HG03342 (cell line): ENCODE measurements around the gene PLXNA3.

Experiments used
- ATAC-seq: cut with Tn5 transposase; IDR thresholded peaks from one replicate; pipeline ENCODE4 v1.9.1; 2021; ENCODE audit warnings: mild to moderate bottlenecking, moderate library complexity; ENCODE audit not compliant: unreplicated experiment

Gene PLXNA3

DNA sequence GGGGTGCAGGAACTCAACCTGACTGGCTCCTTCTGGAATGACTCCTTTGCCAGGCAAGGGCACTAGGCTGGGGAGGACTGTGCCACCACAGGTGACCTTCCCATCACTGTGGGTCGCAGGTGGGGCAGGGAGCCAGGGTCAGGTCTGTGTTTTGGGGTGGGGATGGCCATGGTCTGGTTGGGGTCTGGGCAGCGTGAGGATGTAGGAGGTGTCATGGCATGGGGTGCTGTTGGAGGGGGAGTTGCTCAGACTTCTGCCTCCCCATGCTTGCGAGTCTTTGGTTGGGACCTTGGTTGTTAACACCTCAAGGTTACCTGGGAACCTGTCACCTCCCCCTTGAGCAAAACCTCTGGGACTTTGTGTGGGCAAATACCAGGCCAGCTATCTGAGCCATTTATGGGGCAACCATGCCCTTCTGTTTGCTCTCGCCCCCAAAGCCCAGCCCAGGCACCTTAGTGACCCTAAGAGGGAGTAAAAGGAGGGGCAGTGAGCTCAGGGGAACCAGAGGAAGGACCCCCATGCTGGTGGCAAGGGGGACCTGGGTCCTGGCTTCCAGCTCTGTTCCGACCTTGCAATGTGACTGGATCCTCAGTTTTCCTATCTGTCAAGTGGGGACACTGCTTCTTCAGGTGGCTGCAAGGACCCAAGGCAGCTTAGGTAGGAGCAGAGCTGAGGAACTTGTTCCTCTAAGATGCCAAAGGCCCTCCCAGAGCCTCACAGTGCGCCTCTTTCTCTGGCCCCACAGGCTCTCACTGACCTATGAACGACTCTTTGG, 23.5 kb upstream of the PLXNA3 start:
- ATAC-seq = no peak

DNA sequence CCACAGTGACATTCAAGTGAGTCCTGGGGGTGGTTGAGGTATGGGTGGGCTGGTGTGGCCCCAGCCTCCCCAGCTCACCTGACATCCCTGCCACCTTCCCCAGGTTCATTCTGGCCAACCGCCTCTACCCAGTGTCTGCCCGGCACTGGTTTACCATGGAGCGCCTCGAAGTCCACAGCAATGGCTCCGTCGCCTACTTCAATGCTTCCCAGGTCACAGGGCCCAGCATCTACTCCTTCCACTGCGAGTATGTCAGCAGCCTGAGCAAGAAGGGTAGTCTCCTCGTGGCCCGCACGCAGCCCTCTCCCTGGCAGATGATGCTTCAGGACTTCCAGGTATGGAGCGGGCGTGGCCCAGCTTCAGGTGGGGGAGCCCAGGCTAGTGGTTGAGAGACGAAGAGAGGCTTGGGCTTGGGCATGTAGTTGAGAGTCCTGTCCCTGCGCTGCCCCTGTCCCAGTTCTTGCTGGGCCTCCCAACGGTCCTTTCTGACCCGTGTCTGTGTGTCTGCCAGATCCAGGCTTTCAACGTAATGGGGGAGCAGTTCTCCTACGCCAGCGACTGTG, 22.8 kb upstream of the PLXNA3 start:
- no peak for ATAC-seq

DNA sequence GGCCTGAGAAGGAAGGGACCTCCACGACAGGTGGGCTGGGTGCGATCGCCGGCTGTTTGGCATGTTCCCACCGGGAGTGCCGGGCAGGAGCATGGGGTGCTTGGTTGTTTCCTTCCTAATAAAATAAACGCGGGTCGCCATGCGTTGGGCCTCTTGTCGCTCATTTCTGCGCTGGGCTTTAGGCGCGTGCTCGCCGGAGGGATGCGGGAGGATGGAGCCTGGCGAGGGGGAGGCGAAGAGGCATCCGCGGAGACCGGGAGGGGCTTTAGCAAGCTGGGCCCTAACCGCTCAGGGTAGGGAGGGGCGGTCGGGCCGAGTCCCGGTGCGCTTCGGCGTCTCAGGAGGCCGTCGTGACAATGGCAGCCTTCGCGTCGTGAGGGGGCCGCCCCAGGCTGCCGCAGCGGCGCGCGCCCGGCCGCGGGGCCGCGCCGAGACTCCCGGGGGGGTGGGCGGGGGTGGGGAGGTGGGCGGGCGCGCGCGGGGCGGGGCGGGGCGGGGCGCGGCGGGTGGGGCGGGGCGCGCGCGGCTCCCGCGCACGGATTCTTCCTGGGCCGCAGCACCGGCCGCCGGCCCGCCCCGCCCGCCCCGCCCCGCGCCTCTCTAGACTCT, 21.6 kb upstream of the PLXNA3 start:
- ATAC-seq = no peak

DNA sequence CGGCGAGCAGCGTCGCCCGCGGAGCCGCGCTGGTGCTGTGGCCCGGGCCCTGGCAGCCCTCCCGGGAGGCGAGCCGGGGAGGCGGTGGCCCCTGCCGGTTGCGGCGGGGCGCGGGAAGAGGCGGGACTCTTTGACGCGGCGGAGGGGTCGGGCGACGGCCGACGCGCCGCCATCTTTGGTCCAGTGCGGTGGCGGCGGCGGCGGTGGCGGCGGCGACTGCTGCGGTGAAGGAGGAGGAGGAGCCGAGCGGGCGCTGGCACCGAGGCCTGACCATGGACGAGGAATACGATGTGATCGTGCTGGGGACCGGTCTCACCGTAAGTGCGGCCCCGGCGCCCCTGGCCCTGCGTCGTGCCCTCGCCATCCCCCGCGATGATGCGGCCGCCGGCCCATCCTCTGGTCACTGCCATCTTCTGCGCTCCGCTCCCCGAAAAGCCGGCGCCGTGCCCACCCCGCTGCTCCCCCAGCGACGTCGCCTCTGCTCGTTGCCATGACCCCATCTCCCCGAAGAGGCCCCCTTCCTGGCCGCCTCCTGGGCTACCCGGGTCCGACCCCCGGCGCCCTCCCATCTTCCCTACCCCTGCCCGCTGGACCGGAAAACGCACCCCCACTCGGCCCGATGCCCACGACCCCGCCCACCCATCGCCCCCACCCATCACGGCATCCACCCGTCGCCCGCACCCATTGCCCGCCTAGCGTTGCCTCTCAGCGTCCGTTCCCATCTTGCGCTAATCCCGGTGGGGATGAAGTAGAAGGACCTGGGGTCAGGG, 20.9 kb upstream of the PLXNA3 start, which contains the start of gene GDI1:
TSS of gene GDI1 (plus strand) at position 172 of the 770 bp plus-strand sequence. CDS start at position 273, 101 bp downstream.
- no peak for ATAC-seq

DNA sequence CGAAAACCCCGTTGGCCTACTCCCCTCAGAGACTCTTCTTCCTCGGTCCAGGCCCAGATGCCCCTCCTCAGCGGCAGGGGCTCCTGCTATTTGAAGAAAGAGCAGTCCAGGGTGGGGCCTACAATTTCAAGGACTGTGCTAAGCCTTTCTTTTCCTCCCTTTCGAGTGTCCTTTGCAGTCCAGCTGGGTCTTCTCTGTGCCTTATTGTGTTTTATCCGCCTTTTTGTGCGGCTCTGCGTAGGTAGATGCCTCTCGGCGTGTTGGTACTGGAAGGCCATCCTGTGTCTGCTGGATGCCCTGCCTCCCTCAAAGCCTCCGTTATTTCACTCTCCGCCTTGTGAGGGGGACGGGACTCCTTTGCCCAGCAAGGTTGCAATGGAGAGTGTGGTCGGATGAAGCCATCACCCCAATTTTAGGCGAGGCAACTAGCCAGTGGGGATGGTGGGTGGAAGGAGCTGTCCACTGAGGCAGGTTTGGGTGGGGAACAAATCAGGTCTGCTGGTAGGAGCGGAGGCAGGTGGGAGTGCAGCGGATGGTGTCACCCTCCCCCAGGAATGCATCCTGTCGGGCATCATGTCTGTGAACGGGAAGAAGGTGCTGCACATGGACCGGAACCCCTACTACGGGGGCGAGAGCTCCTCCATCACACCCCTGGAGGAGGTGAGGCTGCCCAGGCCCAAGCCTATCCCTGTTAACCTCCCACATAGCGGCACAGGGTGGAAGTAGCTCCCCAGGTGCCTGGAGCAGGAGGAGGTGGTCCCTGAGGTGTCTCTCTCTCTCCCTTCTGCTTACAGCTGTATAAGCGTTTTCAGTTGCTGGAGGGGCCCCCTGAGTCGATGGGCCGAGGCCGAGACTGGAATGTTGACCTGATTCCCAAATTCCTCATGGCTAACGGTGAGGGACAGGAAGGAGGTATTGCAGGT, 19.8 kb upstream of the PLXNA3 start:
- no peak for ATAC-seq

DNA sequence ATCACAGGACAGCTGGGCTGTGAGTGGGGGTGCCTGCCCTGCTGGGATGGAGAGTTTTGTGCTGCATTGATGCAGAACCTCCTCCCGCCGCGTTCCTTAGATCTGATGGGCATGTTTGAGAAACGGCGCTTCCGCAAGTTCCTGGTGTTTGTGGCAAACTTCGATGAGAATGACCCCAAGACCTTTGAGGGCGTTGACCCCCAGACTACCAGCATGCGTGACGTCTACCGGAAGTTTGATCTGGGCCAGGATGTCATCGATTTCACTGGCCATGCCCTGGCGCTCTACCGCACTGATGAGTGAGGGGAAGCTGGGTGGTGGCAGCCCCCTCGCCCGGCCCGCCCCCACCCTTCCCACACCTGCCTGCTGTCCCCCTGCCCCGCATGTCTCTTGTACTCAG, 18.2 kb upstream of the PLXNA3 start:
- ATAC-seq = no peak

DNA sequence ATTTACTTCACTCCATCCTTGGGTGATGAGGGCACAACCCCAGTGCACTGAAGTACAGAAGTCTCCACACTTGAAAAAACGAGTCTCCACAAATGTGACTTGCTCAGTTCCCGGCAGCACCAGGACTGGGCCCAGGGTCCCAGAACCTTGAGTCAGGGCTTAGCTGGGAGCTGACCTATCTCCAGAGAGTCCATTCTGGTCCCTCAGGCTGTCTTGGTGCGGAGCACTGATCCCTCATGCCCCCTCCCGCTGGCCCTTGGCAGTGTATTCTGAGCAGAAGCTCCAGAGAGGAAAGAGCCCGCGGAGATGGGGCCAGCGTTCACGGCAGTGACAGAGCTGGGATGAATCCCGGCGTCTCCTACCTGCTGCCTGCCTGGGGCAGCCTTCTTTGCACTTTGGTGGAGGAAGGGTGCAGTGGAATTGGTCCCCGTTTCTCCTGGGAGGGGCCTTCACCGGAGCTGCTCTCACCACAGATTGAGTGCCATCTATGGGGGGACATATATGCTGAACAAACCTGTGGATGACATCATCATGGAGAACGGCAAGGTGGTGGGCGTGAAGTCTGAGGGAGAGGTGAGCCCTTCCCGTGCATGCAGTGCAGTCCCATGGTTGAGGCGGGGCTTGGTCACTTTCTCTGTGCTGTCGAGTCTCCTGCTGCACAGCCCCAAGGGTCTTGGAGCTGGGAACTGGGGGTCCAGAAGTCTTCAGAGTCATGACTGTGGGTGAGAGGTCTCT, 17.3 kb upstream of the PLXNA3 start:
- ATAC-seq = no peak

DNA sequence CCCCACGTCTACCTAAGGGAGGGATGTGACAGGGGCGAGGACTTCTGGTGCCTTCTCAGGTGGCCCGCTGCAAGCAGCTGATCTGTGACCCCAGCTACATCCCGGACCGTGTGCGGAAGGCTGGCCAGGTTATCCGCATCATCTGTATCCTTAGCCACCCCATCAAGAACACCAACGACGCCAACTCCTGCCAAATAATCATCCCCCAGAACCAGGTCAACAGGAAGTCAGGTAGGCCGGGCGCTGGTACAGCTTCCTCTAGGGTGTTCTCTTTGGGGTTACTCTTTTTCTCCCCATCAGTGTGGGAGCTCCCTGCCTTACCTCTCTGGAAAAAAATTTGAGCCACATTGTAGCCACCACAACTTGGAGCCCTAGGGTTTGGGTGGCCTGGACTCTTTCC, 16.5 kb upstream of the PLXNA3 start:
- no peak for ATAC-seq

DNA sequence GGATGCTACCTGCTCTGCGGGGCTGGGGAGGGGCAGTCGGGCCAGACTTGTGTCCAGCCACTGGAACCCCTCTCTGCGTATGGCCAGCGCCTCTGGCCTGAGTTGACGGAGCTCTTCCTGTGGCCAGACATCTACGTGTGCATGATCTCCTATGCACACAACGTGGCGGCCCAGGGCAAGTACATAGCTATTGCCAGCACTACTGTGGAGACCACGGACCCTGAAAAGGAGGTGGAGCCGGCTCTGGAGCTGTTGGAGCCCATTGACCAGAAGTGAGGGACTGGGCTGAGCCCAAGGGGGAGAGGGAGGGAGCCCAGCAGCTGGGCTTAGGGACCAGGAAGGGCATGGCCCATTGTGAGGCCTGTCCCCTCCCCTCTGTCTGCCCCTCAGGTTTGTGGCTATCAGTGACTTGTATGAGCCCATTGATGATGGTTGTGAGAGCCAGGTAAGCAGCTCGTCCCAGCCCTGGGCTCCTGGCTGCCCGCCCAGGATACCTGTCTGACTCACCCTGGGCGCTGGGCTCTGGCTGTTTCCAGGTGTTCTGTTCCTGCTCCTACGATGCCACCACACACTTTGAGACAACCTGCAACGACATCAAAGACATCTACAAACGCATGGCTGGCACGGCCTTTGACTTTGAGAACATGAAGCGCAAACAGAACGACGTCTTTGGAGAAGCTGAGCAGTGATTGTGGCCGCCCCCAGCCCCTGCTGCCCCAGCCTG, 15.9 kb upstream of the PLXNA3 start:
- no peak for ATAC-seq

DNA sequence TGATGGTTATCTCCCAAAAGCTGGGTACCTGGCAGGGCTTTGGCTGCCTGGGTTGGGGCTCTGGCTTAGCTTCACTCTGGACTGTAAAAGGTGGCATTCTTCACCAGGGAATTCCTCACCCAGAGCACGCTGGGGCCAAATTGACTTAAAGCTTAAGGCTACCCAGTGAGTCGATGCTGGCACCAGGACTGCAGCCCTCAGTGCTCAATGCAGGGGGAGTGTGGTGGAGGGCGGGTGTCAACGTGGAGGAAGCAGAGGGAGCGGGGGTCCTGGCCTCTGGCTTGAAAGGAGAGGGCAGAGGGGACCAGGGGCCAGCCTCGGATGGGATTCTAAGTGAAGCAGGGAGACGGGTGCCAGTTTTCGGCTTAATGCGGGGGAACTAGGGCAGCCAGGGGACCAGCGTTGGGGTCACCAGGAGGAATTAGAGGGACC, 14.6 kb upstream of the PLXNA3 start:
- ATAC-seq = no peak

DNA sequence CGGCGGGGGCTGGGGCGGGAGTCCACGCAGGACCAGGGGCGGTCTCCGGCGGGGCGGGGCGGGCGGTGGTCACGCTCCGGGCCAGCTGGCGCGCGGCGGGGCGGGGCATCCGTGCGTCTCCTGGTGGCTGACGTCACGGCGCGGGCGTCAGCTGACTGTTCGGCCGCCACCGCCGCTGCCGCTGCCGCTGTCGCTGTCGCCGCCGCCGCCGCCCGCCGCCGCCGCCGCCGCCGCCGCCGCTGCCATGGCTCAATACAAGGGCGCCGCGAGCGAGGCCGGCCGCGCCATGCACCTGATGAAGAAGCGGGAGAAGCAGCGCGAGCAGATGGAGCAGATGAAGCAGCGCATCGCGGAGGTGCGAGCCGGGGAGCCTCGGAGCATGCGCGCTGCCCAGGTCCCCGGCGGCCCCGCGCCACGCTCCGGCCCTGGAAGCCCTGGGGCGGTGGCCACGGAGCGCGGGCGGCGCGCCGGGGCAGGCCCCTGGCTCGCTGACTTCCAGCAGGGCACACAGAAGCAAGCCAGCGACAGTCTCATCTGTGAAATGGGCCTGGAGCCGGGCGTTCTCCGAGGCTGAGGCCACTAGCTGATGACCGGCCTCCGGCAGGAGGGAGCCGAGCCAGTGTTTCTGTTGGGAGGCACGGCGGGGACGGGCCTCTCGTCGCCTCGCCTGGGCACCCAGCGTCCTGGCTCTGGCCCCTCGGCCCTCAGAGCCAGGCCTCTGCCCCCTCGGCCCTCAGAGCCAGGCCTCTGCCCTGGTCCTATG, 13.9 kb upstream of the PLXNA3 start, which contains the start of gene FAM50A:
TSS of gene FAM50A (plus strand) at position 150 of the 763 bp plus-strand sequence. CDS start at position 245, 95 bp downstream.
- peak; percentile 69 for ATAC-seq

DNA sequence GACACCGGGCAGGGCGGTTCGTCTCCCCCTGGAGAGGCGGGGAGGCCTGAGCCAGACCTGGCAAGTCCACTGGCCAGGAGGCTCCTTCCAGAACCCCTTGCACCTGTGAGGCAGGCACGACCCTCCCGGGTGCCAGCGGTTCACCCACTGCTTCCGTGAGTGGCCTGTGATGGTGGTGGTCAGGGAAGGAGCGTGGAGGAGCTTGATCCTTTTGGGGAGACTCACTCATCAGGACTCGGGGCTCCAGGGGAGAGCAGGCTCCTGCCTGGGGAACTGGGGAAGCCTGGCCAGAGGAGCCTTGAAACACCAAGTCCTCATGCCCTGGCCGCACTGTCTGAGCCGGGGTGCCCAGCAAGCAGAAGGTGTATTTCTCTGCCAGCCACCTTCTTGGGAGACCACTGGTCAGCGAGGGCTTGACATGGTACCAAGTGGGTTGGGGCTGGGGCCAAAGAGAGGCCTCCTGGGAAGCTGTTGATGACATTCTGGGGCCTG, 13.3 kb upstream of the PLXNA3 start:
- ATAC-seq = peak; percentile 20

DNA sequence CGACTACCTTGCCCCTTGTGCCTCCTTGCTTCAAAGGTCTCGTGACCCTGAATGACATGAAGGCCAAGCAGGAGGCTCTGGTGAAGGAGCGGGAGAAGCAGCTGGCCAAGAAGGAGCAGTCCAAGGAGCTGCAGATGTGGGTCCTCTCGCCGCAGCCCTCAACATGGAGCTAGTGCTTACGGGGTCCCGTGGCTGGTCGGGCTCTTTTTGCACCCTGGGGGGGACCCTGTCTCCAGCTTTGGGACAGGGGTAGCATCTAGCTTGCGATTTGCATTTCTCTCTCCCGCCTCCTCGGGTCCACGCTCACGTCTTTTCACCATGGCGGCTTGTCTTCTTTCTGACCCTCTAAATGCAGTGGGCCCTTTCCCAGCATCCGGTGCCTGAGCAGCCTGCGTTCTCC, 12.3 kb upstream of the PLXNA3 start:
- ATAC-seq = no peak

DNA sequence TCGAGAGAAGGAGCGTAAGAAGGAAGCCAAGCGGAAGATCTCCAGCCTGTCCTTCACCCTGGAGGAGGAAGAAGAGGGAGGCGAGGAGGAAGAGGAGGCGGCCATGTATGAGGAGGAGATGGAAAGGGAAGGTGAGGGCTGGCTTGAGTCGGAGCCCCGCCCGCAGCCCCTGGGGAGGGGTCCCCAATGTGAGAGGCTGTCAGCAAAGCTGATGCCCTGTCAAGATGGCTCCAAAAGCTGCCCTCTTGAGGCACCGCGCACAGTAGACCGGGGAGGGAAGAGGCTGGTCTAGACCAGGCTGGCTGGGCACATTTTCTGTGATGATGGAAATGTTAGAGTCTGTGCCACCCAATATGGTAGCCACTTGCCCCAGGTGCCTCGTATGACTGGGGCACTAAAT, 11.7 kb upstream of the PLXNA3 start:
- no peak for ATAC-seq

DNA sequence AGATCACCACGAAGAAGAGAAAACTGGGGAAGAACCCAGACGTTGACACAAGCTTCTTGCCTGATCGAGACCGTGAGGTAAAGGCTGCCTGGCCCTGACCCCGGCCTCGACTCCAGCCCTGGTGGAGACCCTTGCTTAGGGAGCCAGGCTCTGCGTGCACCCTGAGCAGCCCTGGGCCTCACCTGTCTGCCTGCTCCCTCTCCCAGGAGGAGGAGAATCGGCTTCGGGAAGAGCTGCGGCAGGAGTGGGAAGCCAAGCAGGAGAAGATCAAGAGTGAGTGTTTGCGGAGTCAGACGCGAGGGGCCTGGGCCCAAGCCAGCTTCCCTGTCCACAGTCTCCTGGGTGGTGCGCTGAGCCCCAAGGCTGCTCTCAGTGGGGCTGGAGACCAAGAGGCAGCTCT, 9.6 kb upstream of the PLXNA3 start:
- ATAC-seq = no peak

DNA sequence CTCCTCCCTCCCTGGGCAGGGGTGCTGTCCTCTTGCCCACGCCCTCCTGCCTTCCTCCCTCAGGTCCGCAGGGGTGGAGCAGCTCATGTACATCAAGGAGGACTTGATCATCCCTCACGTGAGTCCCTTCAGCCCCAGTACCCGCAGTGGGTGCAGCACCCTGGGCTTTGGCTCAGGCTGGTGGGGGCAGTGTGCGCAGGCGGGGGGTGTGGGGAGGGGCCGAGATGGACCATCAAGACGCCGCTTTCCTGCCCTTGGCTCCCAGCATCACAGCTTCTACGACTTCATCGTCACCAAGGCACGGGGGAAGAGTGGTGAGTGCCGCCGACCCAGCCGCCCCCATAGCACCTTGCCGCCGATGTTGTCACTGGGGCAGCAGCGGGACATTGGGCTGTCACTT, 8.5 kb upstream of the PLXNA3 start:
- ATAC-seq = no peak

DNA sequence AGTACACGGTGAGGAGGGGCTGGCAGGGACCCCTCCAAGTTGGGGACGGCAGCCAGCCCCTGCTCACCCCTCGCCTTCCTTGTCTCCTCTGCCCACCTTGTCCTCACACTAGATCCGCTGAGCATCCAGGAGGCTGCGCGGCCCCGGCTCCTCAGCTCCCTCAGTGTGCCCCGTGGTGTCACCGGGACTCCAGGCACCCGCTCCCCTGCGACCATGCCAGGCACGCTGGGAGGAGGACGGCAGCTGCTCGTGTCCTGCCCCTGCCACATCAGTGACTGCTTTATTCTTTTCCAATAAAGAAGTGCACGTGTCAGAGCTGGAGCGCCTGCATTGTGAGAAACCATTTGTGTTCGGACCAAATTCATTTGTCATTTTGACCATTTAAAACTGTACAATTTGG, 7.8 kb upstream of the PLXNA3 start:
- ATAC-seq = no peak

DNA sequence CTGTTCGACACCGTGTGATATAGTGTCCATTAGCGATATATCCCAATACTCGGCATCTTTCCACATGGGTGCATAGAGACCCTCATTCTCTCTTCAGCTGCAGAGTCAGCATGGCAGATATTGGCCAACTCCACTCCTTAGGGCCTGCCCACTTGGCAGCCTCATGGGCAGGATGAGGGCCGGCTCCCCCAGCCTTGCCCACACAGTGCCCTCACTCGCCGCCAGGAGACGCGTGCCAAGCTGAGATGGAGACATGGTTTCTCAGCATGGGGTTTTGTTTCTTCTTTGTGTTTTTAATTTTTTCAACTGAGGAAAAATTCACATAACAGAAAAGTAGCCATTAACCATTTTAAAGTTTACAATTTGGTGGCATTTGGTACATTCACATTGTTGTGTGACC, 5.3 kb upstream of the PLXNA3 start:
- no peak for ATAC-seq
